ENCODE results near the gene RORC.

DNA sequence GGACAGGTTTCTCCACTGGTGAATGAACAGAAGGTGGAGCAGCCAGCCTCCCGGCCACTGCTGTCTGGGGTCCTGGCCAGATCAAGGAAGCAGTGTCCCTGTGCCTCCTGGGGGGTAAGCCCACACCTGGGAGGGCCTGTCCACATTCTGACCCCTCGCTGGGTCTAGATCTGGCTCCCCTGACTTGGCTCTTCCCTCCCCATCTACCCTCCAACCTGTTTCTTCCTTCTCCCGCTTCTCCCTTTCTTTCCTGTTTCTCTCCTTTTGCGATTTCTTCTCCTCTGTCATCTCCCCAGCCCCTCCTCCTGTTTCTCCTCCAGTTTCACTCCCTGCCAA lies 378 bp downstream of the RORC start:
- no peak for TF ChIP-seq JUND (IDR thresholded peaks at IDR 0.05)
- no peak for TF ChIP-seq RFX5 (IDR thresholded peaks at IDR 0.05; ENCODE audit: low read length)

Data from SK-N-SH (cell line).